Activated CD8-positive, alpha-beta memory T cell treated with anti-CD3 and anti-CD28 coated beads for 48 hours (primary cell): Measurements from ENCODE around the gene COG5.
"Not testable (repeated sequence)": the region's sequence is repeated elsewhere in the genome, so short reads cannot be mapped to it uniquely, and the experiment has no call there.

Experiments
- DNase-seq, 3 experiments: peaks; one replicate each; pipeline ENCODE4 v3.0.0-alpha.2; 2020; ENCODE audit warnings: low read depth in 2 of 3, low spot score in 2 of 3

COG5 gene

GRCh38 chr7:107167483-107168232 lies 396.1 kb downstream of the COG5 start:
- no peak for DNase-seq

- no peak for DNase-seq
Observed at GRCh38 chr7:107166736-107167426, 396.8 kb downstream of the COG5 start.

GRCh38 chr7:107165341-107165740 lies 398.4 kb downstream of the COG5 start:
- no peak for DNase-seq

- no peak for DNase-seq
Observed at GRCh38 chr7:107164092-107164491, 399.6 kb downstream of the COG5 start.

GRCh38 chr7:107162475-107162874 lies 401.2 kb downstream of the COG5 start:
- no peak for DNase-seq

GRCh38 chr7:107161415-107161814 lies 402.3 kb downstream of the COG5 start:
- DNase-seq, result no peak

GRCh38 chr7:107160389-107160788 lies 403.3 kb downstream of the COG5 start:
- DNase-seq, result no peak

GRCh38 chr7:107158028-107158427 lies 405.7 kb downstream of the COG5 start:
- DNase-seq, result no peak

- DNase-seq, result no peak
Observed at GRCh38 chr7:107157091-107157490, 406.6 kb downstream of the COG5 start.

- DNase-seq, result not testable (repeated sequence)
Observed at GRCh38 chr7:107155726-107156125, 408.0 kb downstream of the COG5 start.

- no peak for DNase-seq
Observed at GRCh38 chr7:107154826-107155225, 408.9 kb downstream of the COG5 start.

GRCh38 chr7:107152011-107152410 lies 411.7 kb downstream of the COG5 start:
- no peak for DNase-seq
